ENCODE results near the gene GABPB1. TPM values are rescaled to one million over a fixed set of nuclear protein-coding genes. Genes with fewer than 3 reads are reported as not detected.

GABPB1 gene
- total RNA-seq: 32.6 and 41.0 TPM in 2 replicates

GRCh38 chr15:50354838-50355618 lies at the start of gene GABPB1:
Gene GABPB1, minus strand, starts transcription at chr15:50355198. Its CDS starts 45,400 bp downstream, at chr15:50309798.

GRCh38 chr15:50265620-50266019 lies 89.4 kb downstream of the GABPB1 start, which contains the start of gene HDC:
Gene HDC, minus strand, starts transcription at chr15:50265726. Its CDS starts 103 bp downstream, at chr15:50265623.

Other genes starting within 250 kb of the GABPB1 start
- gene ATP8B4, start 236.0 kb downstream of the GABPB1 start, total RNA-seq: 0.30 and 0.34 TPM in 2 replicates
- under 0.01 and 0.50 TPM in 2 replicates for gene SLC27A2, start 173.0 kb downstream of the GABPB1 start, total RNA-seq
- gene HDC, start 89.5 kb downstream of the GABPB1 start, total RNA-seq: not detected in 2 replicates
- 20.7 and 28.6 TPM in 2 replicates for gene USP8, start 69.2 kb upstream of the GABPB1 start, total RNA-seq
- gene USP50, start 191.5 kb upstream of the GABPB1 start, total RNA-seq: not detected in 2 replicates

Data from bronchus fibroblast of lung (primary cell).